RWPE2 (cell line): ENCODE results near the gene TLE3.
A peak's percentile ranks its signal among the peaks of the same experiment; 100 is the strongest.

Experiments used
- ATAC-seq: fragments of 200-7000 bp; cut with Tn5 transposase; 3 replicates; pipeline ENCODE4 v1.9.1; 2021; ENCODE audit warnings: low read depth
- DNase-seq: peaks from one replicate; pipeline ENCODE4 v3.0.0-alpha.2; 2020; ENCODE audit warnings: low spot score
- H3K27ac ChIP-seq: fragments of 450-650 bp; 2 replicates; pipeline ENCODE4 v1.5.1; 2017; ENCODE audit warnings: mild to moderate bottlenecking; ENCODE audit not compliant: poor library complexity, severe bottlenecking
- H3K27me3 ChIP-seq: fragments of 250-450 bp; sonication (Bioruptor Pico); 2 replicates; pipeline ENCODE4 v1.5.1; 2021; ENCODE audit warnings: mild to moderate bottlenecking, moderate library complexity; ENCODE audit not compliant: insufficient read depth, poor library complexity, severe bottlenecking
- H3K36me3 ChIP-seq: fragments of 250-450 bp; sonication (Bioruptor Pico); 2 replicates; pipeline ENCODE4 v1.5.1; 2020; ENCODE audit warnings: low read depth, mild to moderate bottlenecking, moderate library complexity
- H3K4me1 ChIP-seq: fragments of 250-450 bp; sonication (Bioruptor Pico); 2 replicates; pipeline ENCODE4 v1.5.1; 2021; ENCODE audit warnings: mild to moderate bottlenecking, moderate library complexity; ENCODE audit not compliant: insufficient read depth, poor library complexity, severe bottlenecking
- H3K4me3 ChIP-seq: fragments of 250-450 bp; sonication (Bioruptor Pico); 2 replicates; pipeline ENCODE4 v1.5.1; 2021; ENCODE audit warnings: mild to moderate bottlenecking, moderate library complexity; ENCODE audit not compliant: severe bottlenecking
- H3K9me3 ChIP-seq: fragments of 250-450 bp; sonication (Bioruptor Pico); 2 replicates; pipeline ENCODE4 v1.5.1; 2021; ENCODE audit warnings: mild to moderate bottlenecking, moderate library complexity; ENCODE audit not compliant: severe bottlenecking
- CTCF ChIP-seq: fragments of 450-650 bp; IDR thresholded peaks from one replicate; pipeline ENCODE4 v1.5.1; 2017; ENCODE audit warnings: mild to moderate bottlenecking, moderate library complexity; ENCODE audit not compliant: poor library complexity, severe bottlenecking

TLE3 gene

GRCh38 chr15:70027518-70027917, 70.2 kb downstream of the TLE3 start:
- no peaks in the 10 kb centered on the region for H3K36me3 ChIP-seq
- H3K9me3 ChIP-seq: no peaks in the 10 kb centered on the region
- no peak overlapping the region for H3K4me3 ChIP-seq
- H3K4me1 ChIP-seq: peaks cover 20% of the 10 kb centered on the region
- no peak for TF ChIP-seq CTCF
- H3K27ac ChIP-seq: no peak overlapping the region
- DNase-seq (no peak), ATAC-seq (no peak)
- no peaks in the 10 kb centered on the region for H3K27me3 ChIP-seq

DNA sequence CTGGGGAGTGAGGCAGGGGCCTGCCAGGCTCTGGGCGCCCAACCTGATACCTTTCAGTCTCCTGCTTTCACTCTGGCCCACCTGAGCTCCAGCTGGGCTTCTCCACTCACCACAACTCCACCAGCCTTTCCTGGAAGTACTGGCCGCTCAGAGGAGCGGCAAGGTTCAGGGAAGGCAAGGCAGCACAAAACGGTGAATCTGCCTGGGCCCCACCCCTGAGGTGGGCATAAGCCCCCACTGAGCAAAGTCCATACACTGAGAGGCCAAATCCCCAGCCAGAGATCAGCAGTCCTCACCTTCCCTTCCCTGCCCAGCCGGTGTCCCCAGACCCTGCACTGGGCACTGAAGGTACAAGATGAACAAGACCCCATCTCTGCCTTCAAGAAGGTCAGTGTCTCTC, 70.7 kb downstream of the TLE3 start:
- no peaks in the 10 kb centered on the region for H3K9me3 ChIP-seq

DNA sequence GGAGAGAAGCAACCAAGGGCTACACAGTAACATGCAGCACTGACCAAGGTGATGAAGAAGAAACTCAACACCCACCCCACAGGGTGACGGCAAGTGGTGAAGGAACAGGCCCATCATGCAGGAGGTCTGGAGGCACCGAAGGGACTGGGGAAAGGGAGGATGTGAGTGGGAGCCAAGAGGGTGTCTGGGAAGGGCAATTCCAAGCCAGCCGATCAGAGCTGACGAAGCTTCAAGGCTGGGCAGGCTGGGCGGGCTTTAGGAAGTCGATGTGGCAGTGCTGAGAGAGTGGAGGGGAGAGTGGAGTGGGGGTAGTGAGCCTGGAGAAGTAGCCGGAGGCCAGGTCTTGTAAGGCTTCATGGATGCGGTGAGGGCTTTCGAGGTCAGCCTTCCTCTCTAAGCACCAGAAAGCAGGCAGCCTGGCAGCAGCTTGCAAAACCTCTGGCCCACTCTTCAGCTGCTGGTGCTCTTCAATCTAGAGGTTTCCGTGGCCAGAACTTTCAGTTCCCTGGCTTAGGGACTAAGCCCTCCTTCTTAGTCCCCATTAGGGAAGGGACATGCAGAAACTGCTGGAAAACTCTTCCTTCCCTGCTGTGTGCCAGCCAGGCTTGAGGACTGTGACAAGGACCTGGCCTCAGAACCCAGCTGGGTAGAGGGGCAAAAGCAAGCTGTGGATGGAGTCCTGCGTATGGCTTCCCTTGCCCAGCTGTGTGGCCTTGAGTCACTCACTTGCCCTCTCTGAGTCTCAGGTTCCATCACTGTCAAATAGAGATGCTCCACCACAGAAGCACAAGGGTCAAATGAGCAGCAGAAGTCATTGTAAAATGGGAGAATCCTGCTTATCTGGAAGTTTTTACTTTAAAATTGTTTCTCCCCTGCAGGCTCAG, 72.1 kb downstream of the TLE3 start:
- no peak overlapping the region for H3K4me3 ChIP-seq
- peaks cover 20% of the 10 kb centered on the region for H3K4me1 ChIP-seq
- H3K27me3 ChIP-seq: no peaks in the 10 kb centered on the region
- no peaks in the 10 kb centered on the region for H3K9me3 ChIP-seq
- no peaks in the 10 kb centered on the region for H3K36me3 ChIP-seq
- DNase-seq (no peak), ATAC-seq (no peak)
- TF ChIP-seq CTCF: no peak
- H3K27ac ChIP-seq: no peak overlapping the region

More for the DNA sequence above, 70.7 kb downstream of the TLE3 start:
- Histone ChIP-seq H3K4me3 (no peak overlapping the region), H3K4me1 (peaks cover 20% of the 10 kb centered on the region), H3K27me3 (no peaks in the 10 kb centered on the region), H3K36me3 (no peaks in the 10 kb centered on the region), H3K27ac (no peak overlapping the region)
- DNase-seq: no peak
- no peak for TF ChIP-seq CTCF
- no peak for ATAC-seq

DNA sequence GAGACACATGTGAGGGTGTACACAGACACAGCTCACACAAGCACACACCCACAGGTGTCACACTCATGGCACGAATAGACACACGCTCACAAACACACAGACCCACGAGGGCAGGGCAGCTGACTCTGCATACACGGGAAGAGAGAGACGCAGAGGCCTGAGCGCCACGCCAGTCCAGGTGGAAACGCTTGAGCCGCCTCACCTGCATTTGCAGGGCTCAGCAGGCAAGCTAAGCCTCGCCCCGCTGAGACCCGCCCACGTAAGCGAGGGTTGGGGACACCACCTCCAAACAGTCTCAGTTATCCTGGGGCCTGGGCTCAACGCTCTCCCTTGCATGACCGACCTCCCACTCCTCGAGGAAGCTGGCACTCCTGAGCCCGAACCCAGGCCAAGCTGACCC, 73.2 kb downstream of the TLE3 start:
- ATAC-seq (no peak), DNase-seq (no peak)
- H3K36me3 ChIP-seq: no peaks in the 10 kb centered on the region
- peaks cover 20% of the 10 kb centered on the region for H3K4me1 ChIP-seq
- H3K9me3 ChIP-seq: no peaks in the 10 kb centered on the region
- TF ChIP-seq CTCF: no peak
- H3K4me3 ChIP-seq: no peak overlapping the region
- no peaks in the 10 kb centered on the region for H3K27me3 ChIP-seq
- H3K27ac ChIP-seq: peak overlapping the region; percentile 68

- peak; percentile 62 for ATAC-seq
- TF ChIP-seq CTCF: no peak
- H3K27ac ChIP-seq: peak overlapping the region; percentile 68
- peaks cover 20% of the 10 kb centered on the region for H3K4me1 ChIP-seq
- H3K9me3 ChIP-seq: no peaks in the 10 kb centered on the region
- no peak for DNase-seq
- H3K36me3 ChIP-seq: no peaks in the 10 kb centered on the region
- no peaks in the 10 kb centered on the region for H3K27me3 ChIP-seq
- H3K4me3 ChIP-seq: no peak overlapping the region
Measured at GRCh38 chr15:70023769-70024491, 73.8 kb downstream of the TLE3 start.
